GM19397 (cell line): Measurements from ENCODE around the gene PLCL2.
"Not testable (repeated sequence)": the region's sequence is repeated elsewhere in the genome, so short reads cannot be mapped to it uniquely, and the experiment has no call there.

Source experiments
- ATAC-seq: cut with Tn5 transposase; IDR thresholded peaks from one replicate; pipeline ENCODE4 v1.9.1; 2021; ENCODE audit warnings: mild to moderate bottlenecking, moderate library complexity; ENCODE audit not compliant: unreplicated experiment

The PLCL2 gene

DNA sequence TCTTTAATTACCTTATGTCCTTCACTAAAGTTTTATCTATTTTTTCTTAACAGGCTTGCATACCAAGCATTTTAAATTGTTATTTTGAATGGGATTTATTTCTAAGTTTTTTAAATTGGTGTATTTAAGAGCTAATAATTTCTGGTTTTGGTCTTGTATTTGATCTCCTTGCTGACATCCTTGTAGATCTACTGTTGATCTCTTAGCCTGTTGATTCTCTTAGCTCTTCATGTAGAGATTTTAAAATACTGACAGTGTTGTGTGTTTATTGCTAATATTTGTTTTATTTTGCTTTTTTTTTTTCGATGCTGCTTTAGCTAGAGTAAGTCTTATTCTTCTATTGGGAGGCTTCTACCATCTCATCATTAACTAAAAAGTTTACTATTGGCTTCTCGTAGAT lies 65.5 kb downstream of the PLCL2 start:
- no peak for ATAC-seq

- no peak for ATAC-seq
These were observed 66.1 kb downstream of the PLCL2 start for GRCh38 chr3:16950845-16951244.

- not testable (repeated sequence) for ATAC-seq
These were observed 73.1 kb downstream of the PLCL2 start for GRCh38 chr3:16957852-16958251.

DNA sequence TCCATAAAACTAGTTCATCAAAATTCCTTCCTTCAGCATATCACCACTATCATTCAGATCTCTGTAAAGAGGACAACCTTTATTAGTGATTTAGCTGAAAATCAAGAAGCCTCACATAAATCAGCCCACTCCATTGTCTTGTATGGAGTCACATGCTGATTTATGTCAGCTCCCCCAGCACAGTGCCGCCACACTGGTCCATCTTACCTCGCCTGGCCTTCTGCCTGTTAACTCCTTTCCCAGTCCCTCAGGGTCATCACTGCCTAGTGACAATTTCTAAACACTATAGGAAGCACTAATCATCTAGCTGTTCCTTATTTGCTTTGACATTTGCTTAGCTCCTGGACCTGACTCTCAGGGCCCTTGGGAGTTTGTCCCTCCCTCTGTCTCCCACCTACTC lies 75.4 kb downstream of the PLCL2 start:
- no peak for ATAC-seq

DNA sequence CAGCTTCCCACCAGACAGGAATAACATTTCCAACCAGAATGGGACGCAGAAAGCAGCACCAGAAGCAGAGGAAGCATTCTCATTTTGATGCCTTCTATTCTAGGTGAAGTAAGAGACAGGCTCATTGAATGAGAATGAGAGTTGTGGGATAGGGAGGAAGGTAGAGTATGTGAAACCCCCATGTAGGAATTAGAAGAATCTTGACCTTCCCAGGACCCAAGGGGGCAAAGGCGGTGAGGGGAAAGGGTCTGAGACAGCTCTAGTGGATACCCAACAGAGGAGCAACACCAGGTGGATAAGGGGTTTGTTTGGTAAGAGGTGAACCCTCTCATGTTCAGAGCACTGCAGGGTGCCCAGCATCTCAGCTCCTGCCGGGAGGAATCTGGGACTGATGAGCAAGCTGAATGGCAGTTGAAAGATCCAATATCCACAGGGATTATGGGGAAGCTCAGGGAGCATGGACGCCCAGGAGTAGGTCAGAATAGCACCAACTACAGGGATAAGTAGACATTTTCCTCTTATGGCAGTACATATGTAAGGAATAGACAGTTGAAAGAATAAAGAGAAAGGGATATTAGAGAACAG lies 77.0 kb downstream of the PLCL2 start:
- no peak for ATAC-seq

GRCh38 chr3:16975083-16975482 lies 90.3 kb downstream of the PLCL2 start:
- ATAC-seq = no peak

- no peak for ATAC-seq
These were observed 93.6 kb downstream of the PLCL2 start for GRCh38 chr3:16978234-16978920.

DNA sequence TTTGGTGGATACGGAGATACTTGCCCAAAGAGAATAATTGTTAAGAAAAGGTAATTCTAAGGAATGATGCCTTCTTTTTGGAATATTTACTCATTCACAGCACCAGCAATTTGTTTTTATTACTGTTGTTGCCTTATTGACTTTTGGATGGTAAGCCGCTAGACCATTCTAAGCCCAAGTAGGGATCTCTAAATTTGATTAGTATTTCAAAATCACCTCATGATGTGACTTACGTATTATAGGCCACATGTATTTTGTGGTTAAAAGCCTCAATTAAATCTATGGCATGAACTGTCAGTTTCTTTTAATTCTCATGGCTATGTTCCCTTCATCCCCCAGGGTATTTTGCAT lies 94.1 kb downstream of the PLCL2 start:
- ATAC-seq = no peak

GRCh38 chr3:16979769-16980515 lies 95.2 kb downstream of the PLCL2 start:
- ATAC-seq = not testable (repeated sequence)

DNA sequence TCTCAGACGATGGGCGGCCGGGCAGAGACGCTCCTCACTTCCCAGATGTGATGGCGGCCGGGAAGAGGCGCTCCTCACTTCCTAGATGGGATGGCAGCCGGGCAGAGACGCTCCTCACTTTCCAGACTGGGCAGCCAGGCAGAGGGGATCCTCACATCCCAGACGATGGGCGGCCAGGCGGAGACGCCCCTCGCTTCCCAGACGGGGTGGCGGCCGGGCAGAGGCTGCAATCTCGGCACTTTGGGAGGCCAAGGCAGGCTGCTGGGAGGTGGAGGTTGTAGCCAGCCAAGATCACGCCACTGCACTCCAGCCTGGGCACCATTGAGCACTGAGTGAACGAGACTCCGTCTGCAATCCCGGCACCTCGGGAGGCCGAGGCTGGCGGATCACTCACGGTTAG lies 95.8 kb downstream of the PLCL2 start:
- ATAC-seq = not testable (repeated sequence)

DNA sequence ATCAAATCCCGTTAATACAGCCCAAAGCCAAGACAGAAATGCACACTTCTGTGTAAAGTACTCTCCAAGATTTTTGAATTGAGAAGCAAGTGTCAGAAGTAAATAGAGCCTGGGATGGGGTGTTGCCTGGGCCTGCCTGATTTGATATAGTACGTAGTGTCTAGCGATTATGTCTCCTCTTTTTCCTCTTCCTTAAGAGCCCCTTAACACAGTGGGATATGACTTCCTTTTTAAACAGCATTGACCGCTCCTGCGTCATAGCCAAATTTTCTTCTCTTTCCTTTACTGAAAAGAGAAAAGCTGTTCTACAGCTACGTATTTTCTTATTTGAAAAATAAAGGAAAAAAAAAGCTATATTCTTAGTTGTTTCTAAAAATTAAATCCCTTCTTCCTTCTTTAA lies 97.7 kb downstream of the PLCL2 start:
- no peak for ATAC-seq

GRCh38 chr3:16985608-16986007 lies 100.9 kb downstream of the PLCL2 start:
- no peak for ATAC-seq

DNA sequence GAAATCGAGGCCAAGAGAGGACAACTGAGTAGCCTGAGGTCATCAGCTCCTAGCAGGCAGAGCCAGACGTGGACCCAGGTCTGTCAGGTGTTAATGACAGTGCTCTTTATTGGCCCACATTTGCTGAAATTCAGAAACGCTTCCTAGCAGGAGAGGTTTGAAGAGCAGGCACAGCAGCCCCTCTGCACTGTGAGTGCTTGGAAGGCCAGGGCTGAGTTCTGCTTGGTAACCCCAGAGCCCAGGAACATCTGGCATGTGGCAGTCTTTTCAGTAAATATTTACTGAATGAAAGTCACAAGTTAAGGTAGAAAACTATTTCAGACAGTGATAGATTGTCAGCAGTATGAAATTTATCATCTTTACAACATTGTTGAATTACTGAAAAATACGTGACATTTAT lies 102.4 kb downstream of the PLCL2 start:
- no peak for ATAC-seq

DNA sequence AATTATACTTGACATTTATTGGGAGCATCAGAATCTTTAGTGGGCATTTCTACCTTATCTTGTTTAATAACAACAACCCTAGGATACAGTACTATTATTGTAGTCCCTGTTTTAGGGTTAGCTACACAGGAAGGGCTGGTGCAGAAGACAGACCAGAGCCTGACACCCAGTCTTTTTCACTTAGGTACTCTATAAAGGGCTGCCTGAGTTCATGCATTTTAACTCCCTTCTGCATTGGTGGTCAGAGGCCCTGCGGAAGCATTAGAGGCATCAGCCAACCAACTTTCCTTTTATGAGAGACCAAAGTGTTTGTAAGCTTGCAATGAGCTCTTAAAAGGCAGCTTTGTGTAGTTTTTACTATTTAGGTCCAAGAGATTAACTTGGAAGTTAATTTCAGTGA lies 105.4 kb downstream of the PLCL2 start:
- ATAC-seq = no peak

GRCh38 chr3:16992198-16992597 lies 107.4 kb downstream of the PLCL2 start:
- ATAC-seq = no peak

GRCh38 chr3:16993227-16993626 lies 108.5 kb downstream of the PLCL2 start:
- no peak for ATAC-seq

DNA sequence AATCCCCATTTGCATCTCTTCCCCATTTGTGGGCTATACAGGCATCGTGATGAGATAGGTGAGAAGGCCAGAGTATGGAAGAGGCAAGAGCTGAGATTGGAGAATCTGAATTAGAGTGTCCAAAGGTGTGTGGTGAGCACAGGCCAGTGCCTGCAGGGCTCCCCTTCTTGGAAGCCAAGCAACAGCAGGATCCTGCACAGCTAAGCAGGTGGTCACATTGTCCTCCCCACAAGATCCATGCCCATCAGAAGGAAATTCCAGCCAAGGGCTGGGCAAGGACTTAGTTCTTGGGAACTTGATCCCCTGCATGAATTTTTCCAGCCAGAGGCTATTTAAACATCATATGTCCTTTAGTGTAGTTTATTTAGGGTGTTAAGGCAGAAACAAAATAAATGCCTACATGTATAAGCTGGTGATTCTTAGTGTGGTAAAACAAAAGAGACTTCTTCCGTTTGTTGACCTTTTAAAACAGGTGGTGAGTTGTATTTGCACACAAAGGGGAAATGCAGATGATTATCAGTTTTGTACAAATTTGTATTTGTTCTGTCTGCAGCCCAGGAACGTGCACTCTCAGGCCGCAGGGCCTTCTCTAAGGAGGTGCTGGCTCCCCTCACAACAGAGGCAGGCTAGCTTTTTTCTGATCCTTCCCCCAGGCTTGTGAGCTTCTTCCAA lies 110.2 kb downstream of the PLCL2 start:
- no peak for ATAC-seq

- ATAC-seq = no peak
These were observed 110.8 kb downstream of the PLCL2 start for GRCh38 chr3:16995601-16996000.

DNA sequence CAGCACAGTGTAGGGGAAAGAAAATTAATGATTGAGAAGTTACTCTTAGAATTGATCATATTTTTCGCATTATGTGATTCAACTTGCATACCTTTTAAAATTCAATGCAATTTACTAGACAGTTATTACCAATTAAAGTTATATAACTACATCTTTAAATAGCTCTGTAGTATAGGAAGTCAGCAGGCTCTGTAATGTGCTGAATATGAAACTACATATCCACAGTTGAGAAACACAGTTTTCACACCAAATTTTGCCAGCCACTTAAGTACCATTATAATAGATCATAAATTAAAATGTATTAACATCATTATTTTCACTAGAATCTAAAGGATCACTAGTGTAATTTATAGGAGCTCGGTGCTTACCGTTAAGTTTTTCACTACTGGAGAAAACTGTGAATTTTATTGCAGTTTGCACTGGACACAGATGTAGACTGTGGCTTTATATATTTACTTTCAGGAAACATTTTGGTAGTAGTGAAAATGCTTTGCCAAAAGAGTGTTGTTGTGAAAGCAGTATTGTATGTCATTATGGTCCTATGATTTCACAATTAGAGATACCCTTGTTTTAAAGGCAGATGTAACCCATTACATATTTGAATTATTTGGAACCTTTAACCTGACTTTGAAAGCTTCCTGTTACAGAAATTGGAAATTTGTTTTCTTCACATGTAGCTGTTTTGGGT lies 113.6 kb downstream of the PLCL2 start:
- ATAC-seq = no peak

GRCh38 chr3:16999161-16999560 lies 114.4 kb downstream of the PLCL2 start:
- ATAC-seq = no peak

GRCh38 chr3:16999871-17000270 lies 115.1 kb downstream of the PLCL2 start:
- no peak for ATAC-seq
